HepG2 (cell line): Measurements from ENCODE around the gene NAGS. TPM values are rescaled to one million over a fixed set of nuclear protein-coding genes. Genes with fewer than 3 reads are reported as not detected.

ENCODE experiments used
- ATAC-seq: fragments of 200-7000 bp; cut with Tn5 transposase; 3 replicates; pipeline ENCODE4 v1.9.1; 2020; ENCODE audit warnings: mild to moderate bottlenecking, moderate library complexity
- BruUV-seq: library from RNA; stranded (reverse); fragments of 400-500 nt; replicated peaks from 2 replicates; lab custom pipeline; 2021; lab: Mats Ljungman, UMichigan
- CTCF ChIA-PET: fragments of 300-600 bp; formaldehyde crosslinking; extraction: SDS; loops from one replicate; lab custom pipeline; 2021; ENCODE audit warnings: low total read pairs, inconsistent platforms, low intra/inter-chr PET ratio; lab: Yijun Ruan, JAX
- POLR2A ChIA-PET: fragments of 350-600 bp; sonication (Branson Sonifier 250); formaldehyde crosslinking; loops from one replicate; lab custom pipeline; 2020; ENCODE audit warnings: antibody characterized with exemption, inconsistent platforms; lab: Yijun Ruan, JAX
- DNase-seq: peaks from one replicate; pipeline ENCODE4 v3.0.0-alpha.2; 2015; ENCODE audit warnings: low spot score
- FAIRE-seq: peaks from 3 replicates; lab custom pipeline; 2011; peaks lifted over from hg19 to GRCh38; lab: Jason Lieb, UNC
- H2AFZ ChIP-seq: one replicate; pipeline ENCODE4 v1.6.1; 2011; ENCODE audit warnings: low read length, inconsistent platforms
- H3K27ac ChIP-seq: fragments of 300-600 bp; 3 replicates; pipeline ENCODE4 v1.8.0; 2011; ENCODE audit warnings: mixed run types, mild to moderate bottlenecking, mixed read lengths, low read length, inconsistent platforms; ENCODE audit not compliant: insufficient read depth; ENCODE audit errors: extremely low read length
- H3K27me3 ChIP-seq, 2 experiments: fragments of 200-600 bp in 1 of 2; 2 replicates in 1 of 2; 3 replicates in 1 of 2; pipeline versions ENCODE4 v1.6.0 to v1.8.0; 2011; ENCODE audit warnings: low read length in 2 of 2, mild to moderate bottlenecking in 2 of 2, moderate library complexity in 2 of 2, inconsistent platforms in 1 of 2; ENCODE audit not compliant: insufficient read depth in 2 of 2, control insufficient read depth in 1 of 2
- H3K36me3 ChIP-seq, 2 experiments: fragments of 200-600 bp in 1 of 2; replicated peaks in 1 of 2; 2 replicates in 1 of 2; 3 replicates in 1 of 2; pipeline versions ENCODE4 v1.5.1 to v1.8.0; 2011; ENCODE audit warnings: low read length in 2 of 2, inconsistent platforms in 1 of 2; ENCODE audit not compliant: insufficient read depth in 2 of 2, control insufficient read depth in 1 of 2
- H3K4me1 ChIP-seq: 2 replicates; pipeline ENCODE4 v1.5.1; 2012; ENCODE audit warnings: low read length, inconsistent platforms; ENCODE audit not compliant: insufficient read depth
- H3K4me2 ChIP-seq: 2 replicates; pipeline ENCODE4 v1.6.0; 2011; ENCODE audit warnings: low read depth, low read length, inconsistent platforms
- H3K4me3 ChIP-seq, 3 experiments: fragments of 200-600 bp in 1 of 3; sonication (generic), shearing (Covaris generic) in 1 of 3; replicated peaks in 1 of 3; 2 replicates each; pipeline ENCODE4 v1.5.1; 2011 to 2016; ENCODE audit warnings: low read length in 3 of 3, inconsistent platforms in 2 of 3, low read depth in 2 of 3, mild to moderate bottlenecking in 2 of 3, control low read depth in 1 of 3, mixed read lengths in 1 of 3; ENCODE audit not compliant: insufficient read depth in 1 of 3
- H3K79me2 ChIP-seq: one replicate; pipeline ENCODE4 v1.6.1; 2011; ENCODE audit warnings: low read length, inconsistent platforms; ENCODE audit not compliant: insufficient read depth
- H3K9ac ChIP-seq: 2 replicates; pipeline ENCODE4 v1.6.0; 2011; ENCODE audit warnings: mild to moderate bottlenecking, low read depth, low read length, inconsistent platforms; ENCODE audit not compliant: insufficient read depth
- H3K9me3 ChIP-seq: 2 replicates; pipeline ENCODE4 v1.5.1; 2012; ENCODE audit warnings: mild to moderate bottlenecking, low read length
- H4K20me1 ChIP-seq: 2 replicates; pipeline ENCODE4 v1.6.0; 2011; ENCODE audit warnings: inconsistent platforms, mild to moderate bottlenecking, low read length, moderate library complexity; ENCODE audit not compliant: insufficient read depth
- MED1 ChIP-seq: sonication (generic); formaldehyde crosslinking; IDR thresholded peaks from 2 replicates; pipeline ENCODE4 v1.4.0; 2020; ENCODE audit warnings: missing genetic modification reagents
- POLR2A ChIP-seq, 2 experiments: IDR thresholded peaks; 2 replicates each; pipeline ENCODE4 v1.6.1; 2011; ENCODE audit warnings: low read depth in 2 of 2, low read length in 2 of 2, mild to moderate bottlenecking in 1 of 2, moderate library complexity in 1 of 2; ENCODE audit not compliant: insufficient read depth in 1 of 2
- SP5 ChIP-seq: IDR thresholded peaks from 2 replicates; pipeline ENCODE4 v1.6.1; 2016; ENCODE audit warnings: low read depth, borderline replicate concordance
- TEAD3 ChIP-seq: optimal IDR thresholded peaks from 2 replicates; pipeline ENCODE3; 2016; ENCODE audit warnings: borderline replicate concordance
- TOE1 ChIP-seq: sonication (generic); formaldehyde crosslinking; IDR thresholded peaks from 2 replicates; pipeline ENCODE4 v1.4.0; 2020; ENCODE audit warnings: mild to moderate bottlenecking, missing genetic modification reagents
- TSC22D2 ChIP-seq: sonication (generic); formaldehyde crosslinking; IDR thresholded peaks from 2 replicates; pipeline ENCODE4 v1.5.1; 2020; ENCODE audit warnings: missing genetic modification reagents, mild to moderate bottlenecking, borderline replicate concordance
- U2AF2 ChIP-seq: fragments of 200-400 bp; formaldehyde crosslinking; IDR thresholded peaks from 2 replicates; pipeline ENCODE4 v1.6.1; 2017; ENCODE audit warnings: low read depth, mild to moderate bottlenecking, low read length
- ZFP90 ChIP-seq: sonication (generic); formaldehyde crosslinking; IDR thresholded peaks from 2 replicates; pipeline ENCODE4 v1.8.0; 2022; ENCODE audit warnings: missing genetic modification reagents, mild to moderate bottlenecking, inconsistent platforms, borderline replicate concordance
- ZNF331 ChIP-seq: sonication (generic); formaldehyde crosslinking; IDR thresholded peaks from 2 replicates; pipeline ENCODE4 v1.4.0; 2020; ENCODE audit warnings: missing genetic modification reagents
- ZNF446 ChIP-seq: sonication (generic); formaldehyde crosslinking; IDR thresholded peaks from 2 replicates; pipeline ENCODE4 v1.5.0; 2020; ENCODE audit warnings: mild to moderate bottlenecking, missing genetic modification reagents
- ZNF460 ChIP-seq: sonication (generic); formaldehyde crosslinking; IDR thresholded peaks from 2 replicates; pipeline ENCODE4 v1.5.1; 2020; ENCODE audit warnings: missing genetic modification reagents, mild to moderate bottlenecking, borderline replicate concordance
- ZNF670 ChIP-seq: sonication (generic); formaldehyde crosslinking; IDR thresholded peaks from 2 replicates; pipeline ENCODE4 v1.8.0; 2022; ENCODE audit warnings: mild to moderate bottlenecking, missing genetic modification reagents, borderline replicate concordance
- ZNF761 ChIP-seq: sonication (generic); formaldehyde crosslinking; conservative IDR thresholded peaks from 2 replicates; pipeline ENCODE4 v1.4.0; 2020; ENCODE audit warnings: mild to moderate bottlenecking, missing genetic modification reagents
- ZNF768 ChIP-seq: sonication (generic); formaldehyde crosslinking; IDR thresholded peaks from 2 replicates; pipeline ENCODE4 v1.4.0; 2020; ENCODE audit warnings: missing genetic modification reagents
- ZNF788 ChIP-seq: sonication (generic); formaldehyde crosslinking; IDR thresholded peaks from 2 replicates; pipeline ENCODE4 v1.5.0; 2020; ENCODE audit warnings: mild to moderate bottlenecking, missing genetic modification reagents, borderline replicate concordance
- ZNF883 ChIP-seq: sonication (generic); formaldehyde crosslinking; IDR thresholded peaks from 2 replicates; pipeline ENCODE4 v1.5.1; 2020; ENCODE audit warnings: mild to moderate bottlenecking, missing genetic modification reagents; ENCODE audit errors: not compliant biosample characterization
- WGBS: methylation state at CpG from one replicate; pipeline ENCODE4 v1.1.6; 2017; ENCODE audit warnings: low lambda C conversion rate; 5-methylcytosine and 5-hydroxymethylcytosine counted together
- in situ Hi-C: cut with HindIII; loops from 2 replicates; pipeline ENCODE4 v1.10.0; 2017; ENCODE audit warnings: low pct_unique_long_range_greater_than_20kb; ENCODE audit not compliant: extremely low pct_ligation_motif_present
- intact Hi-C: fragments of 100-400 bp; cut with micrococcal nuclease; formaldehyde crosslinking; loops from one replicate; pipeline ENCODE4 v1.10.0; 2022; ENCODE audit not compliant: unreplicated experiment
- polyA plus RNA-seq, 8 experiments: library from polyadenylated mRNA; depleted of rRNA in 3 of 8; stranded (reverse) in 7 of 8; unstranded in 1 of 8; fragments of >200 nt; fragmentation: Illumina TruSeq in 4 of 8; extraction: Trizol in 4 of 8; gene quantifications; 2 replicates each; pipeline versions ENCODE4 v1.2.1 to v1.2.3, GENCODE V29; 2011 to 2016; ENCODE audit warnings: low read depth in 4 of 8, missing spikeins in 1 of 8, mixed read lengths in 1 of 8; ENCODE audit not compliant: insufficient read depth in 1 of 8
- total RNA-seq, 5 experiments: library from RNA; depleted of rRNA; stranded (reverse); fragments of >200 nt; fragmentation: Illumina TruSeq; extraction: Trizol; gene quantifications; 2 replicates each; pipeline ENCODE4 v1.2.3, GENCODE V29; 2016; ENCODE audit warnings: low read depth in 1 of 5
- TF ChIP-seq, protein P1 (sequence below): sonication (generic); formaldehyde crosslinking; IDR thresholded peaks from 2 replicates; pipeline ENCODE4 v1.4.0; 2020; ENCODE audit warnings: mild to moderate bottlenecking, missing genetic modification reagents

The NAGS gene
- total and polyA plus RNA-seq, 2 of the 13 experiments (the other 11 are each of a cell fraction or from before 2014, with no cell fraction given): 4.3 to 5.1 TPM

DNA sequence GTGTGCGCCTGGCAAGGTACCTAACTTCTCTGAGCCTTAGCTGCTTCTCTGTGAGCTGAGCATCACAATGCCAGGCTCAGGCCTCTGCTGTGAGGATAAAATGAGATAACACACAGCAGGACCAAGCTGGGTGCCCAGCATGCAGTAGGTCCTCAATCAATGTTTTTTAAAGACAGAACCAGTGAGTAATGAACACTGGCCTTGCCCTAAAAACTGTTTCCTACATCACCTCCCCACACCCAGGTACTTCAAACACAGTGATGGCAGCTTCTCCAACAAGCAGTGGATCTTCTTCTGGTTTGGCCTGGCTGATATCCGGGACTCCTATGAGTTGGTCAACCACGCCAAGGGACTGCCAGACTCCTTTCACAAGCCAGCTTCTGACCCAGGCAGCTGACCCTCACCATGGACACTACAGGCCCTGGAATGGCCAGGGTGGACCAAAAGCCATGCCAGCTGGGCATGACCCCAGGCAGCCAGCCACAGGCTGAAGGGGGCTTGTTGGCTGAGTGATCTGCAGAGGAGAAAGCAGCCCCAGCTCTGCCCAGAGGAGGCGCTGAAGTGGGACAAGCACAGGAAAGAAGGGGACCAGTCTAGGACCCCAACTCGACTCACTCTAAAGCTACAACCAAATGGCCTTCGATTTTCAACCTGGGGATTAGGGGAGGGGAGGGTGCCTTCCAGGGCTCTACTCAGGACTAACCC lies 3.9 kb downstream of the NAGS start:
- DNase-seq (no peak), ATAC-seq (no peak), FAIRE-seq (no peak)
- H3K9ac ChIP-seq: no peak overlapping the region
- H3K4me1 ChIP-seq: peaks cover 48% of the 10 kb centered on the region
- H3K79me2 ChIP-seq: no peaks in the 10 kb centered on the region
- H4K20me1 ChIP-seq: no peaks in the 10 kb centered on the region
- no peak overlapping the region for H3K4me3 ChIP-seq
- no peak overlapping the region for H3K4me2 ChIP-seq
- TF ChIP-seq POLR2A (IDR thresholded peaks at IDR 0.05; ENCODE audit: insufficient read depth in 1 of 2, low read depth in 2 of 2, low read length in 2 of 2): peak in 1 of 2 experiments; percentile 12; a peak in 1 of 4 replicates
- TF ChIP-seq ZNF761 (CRISPR knock-in tag): no peak
- no peak for TF ChIP-seq ZNF460
- TF ChIP-seq ZNF446: no peak
- H3K9me3 ChIP-seq: no peaks in the 10 kb centered on the region
- H3K27ac ChIP-seq: no peak overlapping the region
- in situ Hi-C loops (no loop called here), intact Hi-C loops (no loop called here)
- H3K36me3 ChIP-seq: peaks cover 3 to 17% of the 10 kb centered on the region in 2 experiments; a peak in 3 of 5 replicates
- no peak overlapping the region for H2AFZ ChIP-seq
- CTCF ChIA-PET: no interaction called here
- 70% methylated on average over 6 of the region's 6 CpGs for WGBS
- no TSS peak for BruUV-seq
- H3K27me3 ChIP-seq: no peaks in the 10 kb centered on the region
- POLR2A ChIA-PET: interaction anchor here (0.7 to 0.8 kb wide), 2 partner anchors 36 to 40 kb away, joined by 3 read pairs; no protein-coding TSS in a partner anchor

DNA sequence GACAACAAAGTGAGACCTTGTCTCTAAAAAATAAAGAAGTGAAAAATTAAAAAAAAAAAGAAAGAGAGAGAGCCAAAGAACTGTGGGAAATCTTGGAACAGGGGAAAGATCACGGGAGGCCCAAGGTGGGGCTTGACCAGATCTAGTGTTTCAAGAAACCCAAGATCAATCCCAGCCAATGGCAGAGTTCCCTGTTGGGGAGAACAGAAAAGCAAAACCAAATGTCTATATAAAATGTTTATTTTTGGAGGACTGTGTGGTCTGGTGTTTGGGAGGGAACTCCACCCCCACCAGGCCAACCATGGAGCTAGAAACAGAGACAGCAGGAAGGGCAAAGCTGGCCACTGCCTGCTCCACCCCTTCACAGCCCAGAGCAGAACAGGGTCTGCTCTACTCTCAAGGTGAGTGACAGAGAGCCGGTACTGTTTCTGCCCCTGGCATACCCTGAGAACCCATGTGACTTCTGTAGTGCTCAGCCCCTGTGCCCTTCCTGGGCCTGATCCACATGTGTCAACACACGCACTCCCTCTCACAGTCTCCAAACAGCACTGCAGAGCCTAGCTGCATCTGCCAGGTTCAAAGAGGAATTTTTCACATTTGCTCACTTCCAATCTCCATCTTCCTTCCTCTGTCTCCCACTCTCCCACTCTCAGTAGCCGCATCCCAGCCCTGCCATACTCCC lies 6.7 kb downstream of the NAGS start:
- H3K4me2 ChIP-seq: peak overlapping the region; percentile 16; the same call in 1 of the 2 replicates
- POLR2A ChIA-PET: interaction anchor here (1.2 to 3.0 kb wide), 2 partner anchors 9 to 55 kb away, joined by 5 to 17 read pairs; partner anchors contain the start of gene LSM12
- intact Hi-C loops: no loop called here
- no peaks in the 10 kb centered on the region for H4K20me1 ChIP-seq
- no peak for DNase-seq
- H2AFZ ChIP-seq: no peak overlapping the region
- H3K4me3 ChIP-seq: no peak overlapping the region
- no peaks in the 10 kb centered on the region for H3K9me3 ChIP-seq
- peak; percentile 5; the same call in 2 of the 3 replicates for ATAC-seq
- H3K36me3 ChIP-seq: peaks cover 3 to 17% of the 10 kb centered on the region in 2 experiments; a peak in 3 of 5 replicates
- 53% methylated on average over 4 of the region's 4 CpGs for WGBS
- peaks cover 8% of the 10 kb centered on the region for H3K79me2 ChIP-seq
- H3K27ac ChIP-seq: peak overlapping the region; percentile 9
- no TSS peak for BruUV-seq
- no peak overlapping the region for H3K9ac ChIP-seq
- CTCF ChIA-PET: no interaction called here
- peaks cover 40% of the 10 kb centered on the region for H3K4me1 ChIP-seq
- H3K27me3 ChIP-seq: no peaks in the 10 kb centered on the region; a peak in 1 of 5 replicates
- peak; percentile 18 for FAIRE-seq
- in situ Hi-C loops: no loop called here
- TF ChIP-seq TSC22D2 (CRISPR knock-in tag): no peak
- peak; percentile 79 for TF ChIP-seq ZNF768 (CRISPR knock-in tag)
- peak; percentile 18; the same call in 1 of the 2 replicates for TF ChIP-seq MED1 (CRISPR knock-in tag)
- 0 out of 2 replicates have a peak, but pooled peaks have one; percentile 11 for TF ChIP-seq SP5 (CRISPR knock-in tag)
- no peak for TF ChIP-seq ZNF670 (CRISPR knock-in tag)
- TF ChIP-seq TOE1: no peak
- peak; percentile 45 for TF ChIP-seq TEAD3 (CRISPR knock-in tag)
- no peak for TF ChIP-seq ZNF883 (CRISPR knock-in tag)
- TF ChIP-seq, protein P1, sequence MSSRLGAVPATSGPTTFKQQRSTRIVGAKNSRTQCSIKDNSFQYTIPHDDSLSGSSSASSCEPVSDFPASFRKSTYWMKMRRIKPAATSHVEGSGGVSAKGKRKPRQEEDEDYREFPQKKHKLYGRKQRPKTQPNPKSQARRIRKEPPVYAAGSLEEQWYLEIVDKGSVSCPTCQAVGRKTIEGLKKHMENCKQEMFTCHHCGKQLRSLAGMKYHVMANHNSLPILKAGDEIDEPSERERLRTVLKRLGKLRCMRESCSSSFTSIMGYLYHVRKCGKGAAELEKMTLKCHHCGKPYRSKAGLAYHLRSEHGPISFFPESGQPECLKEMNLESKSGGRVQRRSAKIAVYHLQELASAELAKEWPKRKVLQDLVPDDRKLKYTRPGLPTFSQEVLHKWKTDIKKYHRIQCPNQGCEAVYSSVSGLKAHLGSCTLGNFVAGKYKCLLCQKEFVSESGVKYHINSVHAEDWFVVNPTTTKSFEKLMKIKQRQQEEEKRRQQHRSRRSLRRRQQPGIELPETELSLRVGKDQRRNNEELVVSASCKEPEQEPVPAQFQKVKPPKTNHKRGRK (CRISPR knock-in tag): no peak
- no peak for TF ChIP-seq U2AF2
- TF ChIP-seq ZNF788: 0 out of 2 replicates have a peak, but pooled peaks have one; percentile 10
- TF ChIP-seq ZNF331 (CRISPR knock-in tag): peak; percentile 66; the same call in 1 of the 2 replicates
- 0 out of 2 replicates have a peak, but pooled peaks have one; percentile 32 for TF ChIP-seq ZFP90 (CRISPR knock-in tag)
